HG03558 (cell line): ENCODE data around the gene INTS6.

ENCODE experiments used
- ATAC-seq: cut with Tn5 transposase; IDR thresholded peaks from one replicate; pipeline ENCODE4 v1.9.1; 2021; ENCODE audit warnings: moderate number of reproducible peaks; ENCODE audit not compliant: unreplicated experiment; ENCODE audit errors: extremely low read depth

INTS6 gene

DNA sequence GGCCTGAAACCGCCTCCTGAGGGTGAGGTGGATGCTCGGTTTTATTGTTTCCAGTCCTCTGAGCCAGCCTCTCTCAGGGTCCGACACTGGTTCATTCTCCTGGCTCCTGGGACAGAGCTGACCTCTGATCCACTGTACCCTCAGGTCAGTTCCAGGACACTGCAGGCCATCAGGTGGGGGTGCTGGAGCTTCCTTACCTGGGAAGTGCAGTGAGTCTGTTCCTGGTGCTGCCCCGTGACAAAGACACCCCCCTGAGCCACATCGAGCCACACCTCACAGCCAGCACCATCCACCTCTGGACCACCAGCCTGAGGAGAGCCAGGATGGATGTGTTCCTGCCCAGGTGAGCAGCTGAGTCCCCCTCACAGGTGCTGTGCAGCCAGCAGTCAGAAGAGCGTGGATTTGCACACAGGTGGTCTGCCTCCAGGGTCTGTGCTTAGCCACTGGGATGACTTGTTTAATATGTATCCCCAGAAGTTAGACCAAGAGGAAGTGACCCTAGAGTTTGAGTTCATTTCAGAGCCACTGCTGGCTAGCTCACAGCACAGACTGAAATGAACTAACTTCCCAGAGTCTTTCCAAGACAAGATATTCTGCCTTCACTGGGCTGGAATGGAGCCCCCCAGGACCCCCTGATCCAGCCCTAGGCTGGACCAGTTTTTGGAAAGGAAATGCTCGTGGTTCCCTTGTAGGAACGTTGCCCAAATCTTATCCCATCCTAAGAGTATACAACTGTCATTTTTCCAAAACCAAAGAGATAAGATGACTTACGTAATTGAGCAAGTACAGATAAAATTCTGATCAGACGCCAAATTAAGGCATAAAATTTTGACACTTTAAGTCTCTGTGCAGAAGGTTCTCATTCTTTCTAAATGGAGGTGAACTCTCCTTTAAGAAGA, 104.5 kb downstream of the INTS6 start:
- no peak for ATAC-seq

- no peak for ATAC-seq
These were observed 105.7 kb downstream of the INTS6 start for GRCh38 chr13:51347099-51347498.

- ATAC-seq = no peak
These were observed 106.4 kb downstream of the INTS6 start for GRCh38 chr13:51346397-51346796.

DNA sequence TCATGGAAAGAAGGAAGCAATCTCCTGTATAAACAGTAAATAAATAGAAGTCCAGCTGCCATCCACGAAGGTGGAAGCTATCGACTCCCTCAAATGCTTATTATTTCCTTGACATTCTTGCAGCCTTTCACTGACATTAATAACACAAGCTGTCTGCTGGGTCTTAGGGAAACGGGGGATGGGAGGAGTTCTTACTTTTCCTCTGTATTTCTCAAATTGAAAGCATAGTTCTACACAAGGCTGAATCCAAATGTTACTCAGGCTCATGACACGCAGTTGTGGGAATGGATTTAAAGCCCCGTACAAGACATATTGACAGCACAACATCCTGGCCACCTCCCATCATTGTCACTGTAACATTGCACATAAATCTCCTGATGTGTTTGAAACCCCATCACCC, 109.4 kb downstream of the INTS6 start:
- ATAC-seq = no peak

DNA sequence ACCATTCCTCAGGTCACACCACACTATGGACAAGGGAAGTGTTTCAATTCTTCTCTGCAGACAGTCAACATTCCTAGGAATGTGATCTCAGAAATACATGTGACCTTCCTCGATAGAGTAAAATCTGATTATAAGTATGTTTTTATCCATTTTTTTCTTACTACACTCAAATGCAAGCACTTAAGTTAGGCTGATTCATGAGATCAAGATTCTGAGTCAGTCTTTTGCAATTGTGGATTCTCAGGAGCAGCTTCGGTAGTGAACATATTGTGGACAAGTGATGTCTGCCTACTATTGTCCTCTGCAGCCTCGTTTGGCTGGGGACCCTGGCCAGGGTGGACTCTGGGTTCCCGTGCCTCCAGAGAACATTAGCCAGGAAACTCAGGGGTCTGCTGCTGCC, 110.1 kb downstream of the INTS6 start:
- no peak for ATAC-seq

GRCh38 chr13:51341791-51342190, 111.0 kb downstream of the INTS6 start:
- ATAC-seq = no peak

GRCh38 chr13:51341232-51341631, 111.6 kb downstream of the INTS6 start:
- ATAC-seq = no peak

- no peak for ATAC-seq
These were observed 112.7 kb downstream of the INTS6 start for GRCh38 chr13:51339952-51340732.

DNA sequence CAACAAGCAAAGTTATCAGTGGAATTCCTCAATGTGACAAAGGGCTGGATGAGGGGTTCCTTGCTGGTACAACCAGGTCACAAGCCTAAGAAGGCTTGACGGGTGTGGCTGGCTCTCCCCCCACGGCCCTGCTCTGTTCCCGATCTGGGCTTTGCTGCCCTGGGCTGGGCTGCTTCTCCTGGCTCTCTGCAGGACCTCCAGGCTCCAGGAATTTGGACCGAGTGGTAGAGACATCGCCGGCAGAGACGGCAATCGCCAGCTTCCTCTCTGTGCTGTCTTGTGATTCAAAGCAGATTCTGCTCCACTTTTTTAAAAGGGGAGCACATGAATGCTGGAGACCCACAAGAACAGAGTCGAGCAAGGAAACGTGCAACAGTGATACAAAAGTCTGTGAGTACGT, 113.5 kb downstream of the INTS6 start, which contains the start of gene SERPINE3:
TSS of gene SERPINE3 (plus strand) at position 338 of the 400 bp plus-strand sequence. CDS start 1,401 bp downstream, outside the sequence.
- ATAC-seq = no peak

- no peak for ATAC-seq
These were observed 116.1 kb downstream of the INTS6 start for GRCh38 chr13:51336746-51337145.

- ATAC-seq = no peak
These were observed 119.0 kb downstream of the INTS6 start for GRCh38 chr13:51333826-51334225.

GRCh38 chr13:51333421-51333820, 119.4 kb downstream of the INTS6 start:
- ATAC-seq = no peak

DNA sequence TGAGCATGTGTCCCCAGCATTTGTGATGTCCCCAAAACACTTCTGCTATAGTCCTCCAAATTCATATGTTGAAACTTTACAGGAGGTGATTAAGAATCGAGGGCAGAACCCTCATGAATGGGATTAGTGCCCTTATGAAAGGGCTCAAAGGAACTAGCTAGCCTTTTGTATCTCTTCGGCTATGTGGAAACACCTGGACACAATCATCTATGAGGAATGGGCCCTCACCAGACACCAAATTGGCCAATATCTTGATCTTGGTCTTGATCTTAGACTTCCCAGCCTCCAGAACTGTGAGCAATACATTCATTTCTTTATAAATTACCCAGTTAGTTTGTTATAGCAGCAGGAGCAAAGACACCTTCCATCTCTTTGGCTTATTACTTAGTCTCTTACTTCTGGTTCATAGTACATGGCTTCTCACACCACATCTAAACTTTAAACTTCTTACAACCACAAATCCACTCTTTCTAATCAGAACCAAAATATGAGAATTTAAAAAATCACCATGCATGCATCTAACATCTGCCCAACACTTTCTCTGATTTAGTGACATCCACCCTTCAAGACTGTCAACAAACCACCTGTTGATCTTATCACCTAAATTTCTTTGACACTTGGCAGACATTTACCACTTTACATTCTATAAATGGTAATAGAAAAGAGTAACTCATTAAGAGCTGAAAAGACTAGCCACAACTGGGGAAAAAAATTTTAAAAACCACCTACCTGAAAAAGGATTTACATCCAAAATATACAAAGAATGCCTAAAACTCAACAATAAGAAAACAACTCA, 120.1 kb downstream of the INTS6 start:
- ATAC-seq = no peak

- no peak for ATAC-seq
These were observed 121.4 kb downstream of the INTS6 start for GRCh38 chr13:51331354-51331861.

GRCh38 chr13:51330791-51331190, 122.0 kb downstream of the INTS6 start:
- no peak for ATAC-seq

- no peak for ATAC-seq
These were observed 123.2 kb downstream of the INTS6 start for GRCh38 chr13:51329606-51330005.

- ATAC-seq = no peak
These were observed 124.3 kb downstream of the INTS6 start for GRCh38 chr13:51328488-51328887.

- no peak for ATAC-seq
These were observed 124.9 kb downstream of the INTS6 start for GRCh38 chr13:51327961-51328360.

DNA sequence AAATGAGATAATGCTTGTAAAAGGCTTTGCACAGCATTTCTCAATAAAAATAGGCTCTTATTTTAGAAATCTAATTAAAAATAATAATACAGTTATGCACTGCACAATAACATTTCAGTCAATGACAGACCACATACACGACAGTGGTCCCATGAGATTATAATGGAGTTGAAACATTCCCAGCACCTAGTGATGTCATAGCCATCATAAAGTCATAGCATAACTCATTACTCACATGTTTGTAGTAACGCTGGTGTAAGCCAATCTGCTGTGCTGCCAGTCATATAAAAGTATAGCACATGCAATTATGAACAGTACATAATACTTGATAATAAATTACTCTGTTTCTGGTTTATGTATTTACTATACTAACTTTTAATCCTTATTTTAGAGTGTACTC, 126.1 kb downstream of the INTS6 start:
- no peak for ATAC-seq

DNA sequence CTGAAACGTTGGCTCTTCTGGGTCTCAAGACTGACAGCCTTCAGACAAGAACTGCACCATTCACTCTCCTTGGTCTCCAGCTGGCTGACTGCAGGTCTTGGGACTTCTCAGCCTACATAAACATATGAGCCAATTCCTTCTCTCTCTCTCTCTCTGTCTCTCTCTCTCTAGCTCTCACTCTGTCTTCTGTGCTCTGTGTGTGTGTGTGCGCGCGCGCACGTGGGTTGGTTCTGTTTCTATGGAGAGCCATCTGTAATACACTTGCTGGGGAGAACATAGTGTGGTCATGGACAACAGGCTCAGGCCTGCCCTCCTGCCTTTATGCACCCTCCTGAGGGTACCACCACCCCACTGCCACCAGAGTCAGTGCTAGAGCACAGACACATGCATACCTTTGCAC, 127.0 kb downstream of the INTS6 start:
- ATAC-seq = no peak
